Activated CD4-positive, alpha-beta T cell treated with anti-CD3 and anti-CD28 coated beads for 36 hours (primary cell): ENCODE measurements around the gene HIP1. TPM values are rescaled to one million over a fixed set of nuclear protein-coding genes. Genes with fewer than 3 reads are reported as not detected.
"Not testable (repeated sequence)": the region's sequence is repeated elsewhere in the genome, so short reads cannot be mapped to it uniquely, and the experiment has no call there.

Experiments used
- ATAC-seq: fragments of 200-7000 bp; cut with Tn5 transposase; one replicate; pipeline ENCODE4 v1.10.0; 2021; ENCODE audit warnings: mild to moderate bottlenecking, moderate library complexity
- CTCF ChIA-PET: fragments of 350-600 bp; sonication (Branson Sonifier 250); formaldehyde crosslinking; loops from one replicate; lab custom pipeline; 2021; ENCODE audit warnings: antibody characterized with exemption; lab: Charles Lee
- POLR2A ChIA-PET: fragments of 350-600 bp; sonication (Branson Sonifier 250); formaldehyde crosslinking; loops from one replicate; lab custom pipeline; 2021; ENCODE audit warnings: antibody characterized with exemption, inconsistent platforms; lab: Charles Lee
- DNase-seq: peaks from one replicate; pipeline ENCODE4 v3.0.0-alpha.2; 2020
- H3K27ac Mint-ChIP-seq: one replicate; pipeline ENCODE4 v1.8.0; 2021; ENCODE audit warnings: mixed read lengths
- H3K27me3 Mint-ChIP-seq: one replicate; pipeline ENCODE4 v1.8.0; 2021; ENCODE audit warnings: mixed read lengths
- H3K36me3 Mint-ChIP-seq: one replicate; pipeline ENCODE4 v1.8.0; 2021; ENCODE audit warnings: low read depth, mixed read lengths
- H3K4me1 Mint-ChIP-seq: one replicate; pipeline ENCODE4 v1.8.0; 2021; ENCODE audit warnings: mixed read lengths
- H3K4me3 Mint-ChIP-seq: one replicate; pipeline ENCODE4 v1.8.0; 2021; ENCODE audit warnings: mild to moderate bottlenecking, moderate library complexity, mixed read lengths
- H3K9me3 Mint-ChIP-seq: one replicate; pipeline ENCODE4 v1.8.0; 2021; ENCODE audit warnings: low read depth, mixed read lengths
- intact Hi-C, 2 experiments: fragments of 100-400 bp; cut with DNase I in 1 of 2; cut with micrococcal nuclease in 1 of 2; formaldehyde crosslinking; loops; one replicate each; pipeline versions ENCODE4 v1.14.2 to v1.15.1; 2022 to 2024; cut with DNase I, micrococcal nuclease
- total RNA-seq, 2 experiments: library from RNA; stranded (reverse); gene quantifications; one replicate each; pipeline ENCODE4 v1.2.3, GENCODE V29; 2021

Gene HIP1
- total RNA-seq, result 1 to 10 TPM; 4.1 to 5.0 TPM

- no peak for ATAC-seq
- CTCF ChIA-PET, result interaction anchor here (1.0 to 1.6 kb wide), 2 partner anchors 131 to 139 kb away, joined by 3 to 5 read pairs; no protein-coding TSS in a partner anchor
- POLR2A ChIA-PET, result no interaction called here
- no peak for DNase-seq
- H3K27ac Mint-ChIP-seq, result peak within 1 kb of the TSS; percentile 91
- H3K4me3 Mint-ChIP-seq, result peak within 1 kb of the TSS; percentile 85
- no peaks in the 10 kb centered on the region for H3K36me3 Mint-ChIP-seq
- intact Hi-C loops, result loop anchor here (2.0 to 5.0 kb wide), 3 partner anchors 211 to 666 kb away; partner anchors contain the start of genes POM121C (in 1 of the 2) and RCC1L (in 1 of the 2)
- H3K9me3 Mint-ChIP-seq, result no peaks in the 10 kb centered on the region
- H3K27me3 Mint-ChIP-seq, result peaks cover 10% of the 10 kb centered on the region
- H3K4me1 Mint-ChIP-seq, result peaks cover 19% of the 10 kb centered on the region
Measured at GRCh38 chr7:75738604-75738974, at the start of gene HIP1. HIP1 (minus strand) TSS chr7:75738941; CDS start chr7:75738920, 21 bp downstream.

DNA sequence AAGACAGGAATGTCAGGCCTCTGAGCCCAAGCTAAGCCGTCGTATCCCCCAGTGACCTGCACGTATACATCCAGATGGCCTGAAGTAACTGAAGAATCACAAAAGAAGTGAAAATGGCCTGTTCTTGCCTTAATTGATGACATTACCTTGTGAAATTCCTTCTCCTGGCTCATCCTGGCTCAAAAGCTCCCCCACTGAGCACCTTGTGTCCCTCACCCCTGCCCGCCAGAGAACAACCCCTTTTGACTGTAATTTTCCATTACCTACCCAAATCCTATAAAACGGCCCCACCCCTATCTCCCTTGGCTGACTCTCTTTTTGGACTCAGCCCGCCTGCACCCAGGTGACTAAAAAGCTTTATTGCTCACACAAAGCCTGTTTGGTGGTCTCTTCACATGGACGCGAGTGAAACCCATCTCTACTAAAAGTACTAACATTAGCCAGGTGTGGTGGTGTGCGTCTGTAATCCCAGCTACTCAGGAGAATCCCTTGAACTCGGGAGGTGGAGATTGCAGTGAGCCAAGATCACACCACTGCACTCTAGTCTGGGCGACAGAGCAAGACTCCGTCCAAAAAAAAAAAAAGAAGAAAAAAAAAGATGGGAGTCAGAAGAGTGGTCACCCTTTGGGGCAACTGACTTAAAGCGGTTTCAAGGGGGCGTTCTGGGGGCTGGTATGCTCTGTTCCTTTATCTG is 49.6 kb upstream of the HIP1 start:
- H3K27me3 Mint-ChIP-seq, DNase-seq, H3K4me1 Mint-ChIP-seq, ATAC-seq, H3K27ac Mint-ChIP-seq, H3K4me3 Mint-ChIP-seq, H3K36me3 Mint-ChIP-seq, intact Hi-C loops, POLR2A ChIA-PET, H3K9me3 Mint-ChIP-seq: not testable (repeated sequence)
- CTCF ChIA-PET, result interaction anchor here (0.6 kb wide), 1 partner anchor 90 kb away, joined by 4 read pairs; the partner anchor contains the start of gene RHBDD2

- Mint-ChIP-seq H3K4me1 (peaks cover 15% of the 10 kb centered on the region), H3K27me3 (peaks cover 34% of the 10 kb centered on the region)
- H3K36me3 Mint-ChIP-seq, CTCF ChIA-PET, intact Hi-C loops, POLR2A ChIA-PET, ATAC-seq, H3K9me3 Mint-ChIP-seq, H3K4me3 Mint-ChIP-seq, DNase-seq, H3K27ac Mint-ChIP-seq: not testable (repeated sequence)
Measured at GRCh38 chr7:75783058-75783457, 44.3 kb upstream of the HIP1 start.

GRCh38 chr7:75780647-75781273 is 42.0 kb upstream of the HIP1 start:
- Mint-ChIP-seq H3K4me1 (peaks cover 31% of the 10 kb centered on the region), H3K27me3 (peaks cover 34% of the 10 kb centered on the region)
- POLR2A ChIA-PET, H3K27ac Mint-ChIP-seq, CTCF ChIA-PET, ATAC-seq, intact Hi-C loops, DNase-seq, H3K9me3 Mint-ChIP-seq, H3K4me3 Mint-ChIP-seq, H3K36me3 Mint-ChIP-seq: not testable (repeated sequence)

GRCh38 chr7:75779516-75779915 is 40.8 kb upstream of the HIP1 start:
- peaks cover 35% of the 10 kb centered on the region for H3K4me1 Mint-ChIP-seq
- POLR2A ChIA-PET, DNase-seq, H3K9me3 Mint-ChIP-seq, H3K36me3 Mint-ChIP-seq, CTCF ChIA-PET, H3K4me3 Mint-ChIP-seq, ATAC-seq: not testable (repeated sequence)
- H3K27me3 Mint-ChIP-seq, result peaks cover 34% of the 10 kb centered on the region
- intact Hi-C loops, result loop anchor here in 1 of 2 experiments (5.0 kb wide), 3 partner anchors 143 to 228 kb away; no protein-coding TSS in a partner anchor
- peak overlapping the region; percentile 1 for H3K27ac Mint-ChIP-seq

DNA sequence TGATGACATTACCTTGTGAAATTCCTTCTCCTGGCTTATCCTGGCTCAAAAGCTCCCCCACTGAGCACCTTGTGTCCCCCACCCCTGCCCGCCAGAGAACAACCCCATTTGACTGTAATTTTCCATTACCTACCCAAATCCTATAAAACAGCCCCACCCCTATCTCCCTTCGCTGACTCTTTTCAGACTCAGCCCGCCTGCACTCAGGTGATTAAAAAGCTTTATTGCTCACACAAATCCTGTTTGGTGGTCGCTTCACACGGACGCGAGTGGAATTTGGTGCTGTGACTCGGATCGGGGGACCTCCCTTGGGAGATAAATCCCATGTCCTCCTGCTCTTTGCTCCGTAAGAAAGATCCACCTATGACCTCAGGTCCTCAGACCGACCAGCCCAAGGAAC is 40.3 kb upstream of the HIP1 start:
- H3K9me3 Mint-ChIP-seq, CTCF ChIA-PET, H3K36me3 Mint-ChIP-seq, ATAC-seq, POLR2A ChIA-PET, H3K4me3 Mint-ChIP-seq: not testable (repeated sequence)
- peaks cover 35% of the 10 kb centered on the region for H3K4me1 Mint-ChIP-seq
- intact Hi-C loops, result loop anchor here in 1 of 2 experiments (5.0 kb wide), 3 partner anchors 143 to 228 kb away; no protein-coding TSS in a partner anchor
- peaks cover 34% of the 10 kb centered on the region for H3K27me3 Mint-ChIP-seq
- peak; percentile 14 for DNase-seq
- peak overlapping the region; percentile 1 for H3K27ac Mint-ChIP-seq

DNA sequence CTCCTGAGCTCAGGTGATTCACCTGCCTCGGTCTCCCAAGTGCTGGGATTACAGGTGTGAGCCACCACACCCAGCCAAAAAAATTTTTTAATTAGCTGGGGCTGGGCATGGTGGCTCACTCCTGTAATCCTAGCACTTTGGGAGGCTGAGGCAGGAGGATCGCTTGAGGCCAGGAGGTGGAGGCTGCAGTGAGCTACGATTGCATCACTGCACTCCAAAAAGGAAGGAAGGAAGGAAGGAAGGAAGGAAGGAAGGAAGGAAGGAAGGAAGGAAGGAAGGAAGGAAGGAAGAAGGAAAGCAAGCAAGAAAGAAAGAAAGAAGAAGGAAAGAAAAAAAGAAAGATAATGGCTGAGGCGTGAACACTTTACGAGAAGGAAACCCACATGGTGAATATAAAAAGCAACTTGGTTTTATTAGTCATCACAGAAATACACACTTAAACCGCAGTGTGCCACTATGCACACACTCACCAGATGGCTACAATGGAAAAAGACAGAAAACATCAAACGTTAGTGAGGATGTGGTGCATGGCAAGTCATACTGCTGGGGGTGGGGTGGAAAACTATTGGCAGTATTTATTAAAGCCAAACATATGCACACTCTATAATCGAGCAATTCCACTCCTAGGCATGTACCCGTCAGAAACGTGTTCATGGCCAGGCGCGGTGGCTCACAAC is 37.7 kb upstream of the HIP1 start:
- Mint-ChIP-seq H3K27me3 (peaks cover 17% of the 10 kb centered on the region), H3K4me1 (peaks cover 44% of the 10 kb centered on the region), H3K36me3 (no peaks in the 10 kb centered on the region), H3K9me3 (no peaks in the 10 kb centered on the region), H3K27ac (peak overlapping the region; percentile 77), H3K4me3 (no peak overlapping the region)
- ATAC-seq, result peak; percentile 96
- POLR2A ChIA-PET, result no interaction called here
- CTCF ChIA-PET, result no interaction called here
- DNase-seq, result peak; percentile 75
- intact Hi-C loops, result loop anchor here (1.0 to 5.0 kb wide), 8 partner anchors 37 to 232 kb away; partner anchors contain the start of gene POR (in 1 of the 2)

GRCh38 chr7:75773958-75774357 is 35.2 kb upstream of the HIP1 start:
- H3K27me3 Mint-ChIP-seq, H3K36me3 Mint-ChIP-seq, POLR2A ChIA-PET, H3K27ac Mint-ChIP-seq, H3K9me3 Mint-ChIP-seq, intact Hi-C loops, DNase-seq, ATAC-seq, H3K4me3 Mint-ChIP-seq: not testable (repeated sequence)
- peaks cover 37% of the 10 kb centered on the region for H3K4me1 Mint-ChIP-seq
- CTCF ChIA-PET, result interaction anchor here (0.6 kb wide), 1 partner anchor 29 kb away, joined by 4 read pairs; no protein-coding TSS in a partner anchor

DNA sequence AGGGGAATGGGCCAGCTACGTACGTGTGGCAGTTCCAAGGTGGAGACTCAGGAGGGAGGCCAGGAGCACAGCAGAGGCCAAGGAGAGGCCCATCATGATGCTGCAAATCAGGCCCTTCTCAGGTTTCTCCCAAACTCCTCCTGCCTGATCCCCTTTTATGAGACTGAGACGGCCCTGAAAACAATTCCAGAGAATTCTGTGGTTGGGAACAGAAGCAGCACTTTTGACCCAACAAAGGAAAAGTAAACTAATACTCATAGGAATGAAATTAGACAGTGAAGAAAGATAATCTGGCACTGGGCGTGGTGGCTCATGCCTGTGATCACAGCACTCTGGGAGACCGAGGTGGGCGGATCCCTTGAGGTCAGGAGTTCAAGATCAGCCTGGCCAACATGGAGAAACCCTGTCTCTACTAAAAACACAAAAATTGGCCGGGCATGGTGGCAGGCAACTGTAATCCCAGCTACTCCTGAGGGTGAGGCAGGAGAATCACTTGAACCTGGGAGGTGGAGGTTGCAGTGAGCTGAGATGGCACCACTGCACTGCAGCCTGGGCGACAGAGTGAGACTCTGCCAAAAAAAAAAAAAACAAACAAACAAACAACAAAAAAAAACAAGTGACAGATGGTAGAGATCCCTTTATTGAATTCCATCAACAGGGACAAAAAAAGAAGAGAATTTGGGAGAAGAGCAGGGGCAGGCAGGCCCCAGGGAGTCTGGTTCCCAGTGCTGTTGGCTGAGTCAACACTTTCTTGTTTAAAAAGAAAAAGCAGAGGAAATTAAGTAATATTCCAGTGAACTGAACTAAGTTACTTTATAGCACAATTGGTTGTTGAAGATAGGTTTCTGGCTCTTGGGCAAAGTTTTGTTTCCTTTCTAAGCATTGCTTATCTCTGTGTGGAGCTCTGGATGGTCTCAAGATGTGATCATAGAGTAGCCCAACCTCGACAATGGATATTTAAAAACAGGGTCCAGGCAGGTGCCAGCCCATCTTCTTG is 33.6 kb upstream of the HIP1 start, which contains the start of gene CCL26:
Gene CCL26 (minus strand): TSS at position 131 of the 997 bp plus-strand sequence. CDS start 35 bp downstream, at position 96.
- H3K36me3 Mint-ChIP-seq, result no peaks in the 10 kb centered on the region
- H3K27ac Mint-ChIP-seq, result no peak within 1 kb of the TSS
- CTCF ChIA-PET, result interaction anchor here (0.6 to 1.7 kb wide), 3 partner anchors 10 to 99 kb away, joined by 3 to 8 read pairs (median 3); no protein-coding TSS in a partner anchor
- no peaks in the 10 kb centered on the region for H3K9me3 Mint-ChIP-seq
- POLR2A ChIA-PET, result interaction anchor here (0.6 to 0.7 kb wide), 2 partner anchors 29 to 241 kb away, joined by 3 read pairs; no protein-coding TSS in a partner anchor
- H3K27me3 Mint-ChIP-seq, result no peaks in the 10 kb centered on the region
- no peak for ATAC-seq
- H3K4me3 Mint-ChIP-seq, result no peak within 1 kb of the TSS
- peaks cover 28% of the 10 kb centered on the region for H3K4me1 Mint-ChIP-seq
- intact Hi-C loops, result no loop called here
- DNase-seq, result no peak

DNA sequence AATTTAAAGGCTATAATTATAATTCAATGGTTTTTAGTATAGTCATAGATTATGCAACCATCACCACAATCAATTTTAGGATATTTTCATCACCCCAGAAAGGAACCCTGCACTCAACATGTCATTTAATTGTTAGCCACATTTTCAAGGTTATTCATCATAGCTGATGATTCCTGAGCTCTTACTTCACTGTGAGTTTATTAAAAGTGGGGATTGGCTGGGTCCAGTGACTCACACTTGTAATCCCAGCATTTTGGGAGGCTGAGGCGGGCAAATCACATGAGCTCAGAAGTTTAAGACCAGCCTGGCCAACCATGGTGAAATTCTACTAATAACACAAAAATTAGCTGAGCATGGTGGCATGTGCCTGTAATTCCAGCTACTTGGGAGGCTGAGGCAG is 32.5 kb upstream of the HIP1 start:
- H3K4me3 Mint-ChIP-seq, result no peak overlapping the region
- intact Hi-C loops, result no loop called here
- peaks cover 17% of the 10 kb centered on the region for H3K4me1 Mint-ChIP-seq
- ChIA-PET CTCF (interaction anchor here (0.6 to 1.7 kb wide), 4 partner anchors 9 to 100 kb away, joined by 3 to 8 read pairs (median 3); no protein-coding TSS in a partner anchor), POLR2A (interaction anchor here (0.5 to 0.7 kb wide), 3 partner anchors 28 to 240 kb away, joined by 3 to 4 read pairs (median 3); no protein-coding TSS in a partner anchor)
- no peaks in the 10 kb centered on the region for H3K9me3 Mint-ChIP-seq
- H3K36me3 Mint-ChIP-seq, result no peaks in the 10 kb centered on the region
- no peak for DNase-seq
- H3K27ac Mint-ChIP-seq, result no peak overlapping the region
- no peaks in the 10 kb centered on the region for H3K27me3 Mint-ChIP-seq
- ATAC-seq, result no peak
